ENCODE measurements around the gene PRLH. TPM values are rescaled to one million over a fixed set of nuclear protein-coding genes. Genes with fewer than 3 reads are reported as not detected.

Gene PRLH
- total and polyA plus RNA-seq, 2 donors (not counting 1 experiment from before 2014, with no cell fraction given) = not detected

DNA sequence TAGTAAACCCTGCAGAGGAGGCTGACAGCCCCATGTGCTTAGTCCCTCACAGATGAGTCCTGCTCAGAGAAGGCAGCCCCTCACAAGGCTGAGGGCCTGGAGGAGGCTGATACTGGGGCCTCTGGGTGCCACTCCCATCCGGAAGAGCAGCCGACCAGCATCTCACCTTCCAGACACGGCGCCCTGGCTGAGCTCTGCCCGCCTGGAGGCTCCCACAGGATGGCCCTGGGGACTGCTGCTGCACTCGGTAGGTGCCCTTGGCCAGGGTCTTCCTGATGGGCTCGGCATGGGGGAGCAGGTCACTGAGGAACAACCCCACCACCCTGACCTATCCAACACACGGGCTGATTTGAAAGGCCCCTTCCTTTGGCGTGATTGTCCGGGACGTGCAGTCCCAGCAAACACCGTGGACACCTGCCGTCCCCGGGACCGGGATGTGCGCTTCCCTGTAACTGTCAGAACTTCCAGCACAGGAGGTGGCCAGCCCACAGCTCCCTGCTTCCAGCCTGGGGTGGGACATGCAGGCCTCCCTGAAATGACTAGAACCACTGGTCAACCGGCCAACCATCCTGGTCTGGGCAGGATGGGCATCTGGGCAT is 40.7 kb upstream of the PRLH start:
- Histone ChIP-seq H3K4me1 (ENCODE audit: control insufficient read depth, extremely low read depth, insufficient read depth, low read length) (no peaks in the 10 kb centered on the region), H3K27ac (ENCODE audit: insufficient read depth, low read length) (no peak overlapping the region), H3K9ac (ENCODE audit: insufficient read depth, low read length) (no peak overlapping the region), H3K9me3 (ENCODE audit: control insufficient read depth, insufficient read depth, low read depth, low read length) (no peaks in the 10 kb centered on the region), H4K20me1 (ENCODE audit: control insufficient read depth, extremely low read depth, insufficient read depth, low read length) (no peaks in the 10 kb centered on the region), H3K27me3 (ENCODE audit: control insufficient read depth, insufficient read depth, low read length) (no peaks in the 10 kb centered on the region), H3K4me2 (ENCODE audit: extremely low read depth, insufficient read depth, low read length) (no peak overlapping the region), H3K79me2 (ENCODE audit: control insufficient read depth, insufficient read depth, low read length) (no peaks in the 10 kb centered on the region), H2AFZ (ENCODE audit: low read length) (no peak overlapping the region), H3K36me3 (ENCODE audit: control insufficient read depth, insufficient read depth, low read length) (no peaks in the 10 kb centered on the region), H3K4me3 (replicated peaks in 1 of 4; ENCODE audit: control extremely low read depth in 1 of 4, insufficient read depth in 1 of 4, low read depth in 3 of 4, low read length in 4 of 4) (no peak overlapping the region)
- no peak for TF ChIP-seq EZH2 (IDR thresholded peaks at IDR 0.05; ENCODE audit: low read length, missing control alignments)
- no peak for TF ChIP-seq CTCF (conservative IDR thresholded peaks at IDR 0.05 in 1 of 2, IDR thresholded peaks at IDR 0.05 in 1 of 2; ENCODE audit: low read depth in 1 of 2, low read length in 2 of 2)
- no peak for DNase-seq (ENCODE audit: low read depth in 2 of 2)

DNA sequence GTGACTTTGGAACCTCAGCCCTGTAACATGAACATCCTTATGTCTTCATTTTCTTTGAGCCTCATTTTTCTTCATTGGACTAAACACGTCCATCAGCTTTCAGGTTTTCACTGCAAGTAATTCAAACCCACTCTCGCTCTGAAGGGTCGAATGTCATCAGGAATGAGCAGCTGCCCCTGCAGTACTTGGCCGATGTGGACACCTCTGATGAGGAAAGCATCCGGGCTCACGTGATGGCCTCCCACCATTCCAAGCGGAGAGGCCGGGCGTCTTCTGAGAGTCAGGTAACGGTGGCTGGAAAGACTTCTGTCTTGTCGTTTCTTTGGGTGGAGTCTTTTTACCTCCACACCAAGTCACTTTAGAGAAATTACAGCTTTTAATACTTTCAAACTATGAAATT is 39.1 kb upstream of the PRLH start:
- no peak for TF ChIP-seq EZH2 (IDR thresholded peaks at IDR 0.05; ENCODE audit: low read length, missing control alignments)
- no peak for TF ChIP-seq CTCF (conservative IDR thresholded peaks at IDR 0.05 in 1 of 2, IDR thresholded peaks at IDR 0.05 in 1 of 2; ENCODE audit: low read depth in 1 of 2, low read length in 2 of 2)

GRCh38 chr2:237527766-237528165 is 38.6 kb upstream of the PRLH start:
- H3K9ac ChIP-seq (ENCODE audit: insufficient read depth, low read length) = no peak overlapping the region
- no peaks in the 10 kb centered on the region for H3K79me2 ChIP-seq (ENCODE audit: control insufficient read depth, insufficient read depth, low read length)
- DNase-seq (ENCODE audit: low read depth in 2 of 2) = no peak
- H3K9me3 ChIP-seq (ENCODE audit: control insufficient read depth, insufficient read depth, low read depth, low read length) = no peaks in the 10 kb centered on the region
- H4K20me1 ChIP-seq (ENCODE audit: control insufficient read depth, extremely low read depth, insufficient read depth, low read length) = no peaks in the 10 kb centered on the region
- H3K4me2 ChIP-seq (ENCODE audit: extremely low read depth, insufficient read depth, low read length) = no peak overlapping the region
- no peaks in the 10 kb centered on the region for H3K36me3 ChIP-seq (ENCODE audit: control insufficient read depth, insufficient read depth, low read length)
- no peaks in the 10 kb centered on the region for H3K4me1 ChIP-seq (ENCODE audit: control insufficient read depth, extremely low read depth, insufficient read depth, low read length)
- no peaks in the 10 kb centered on the region for H3K27me3 ChIP-seq (ENCODE audit: control insufficient read depth, insufficient read depth, low read length)
- TF ChIP-seq EZH2 (IDR thresholded peaks at IDR 0.05; ENCODE audit: low read length, missing control alignments) (no peak), CTCF (conservative IDR thresholded peaks at IDR 0.05 in 1 of 2, IDR thresholded peaks at IDR 0.05 in 1 of 2; ENCODE audit: low read depth in 1 of 2, low read length in 2 of 2) (no peak)
- H2AFZ ChIP-seq (ENCODE audit: low read length) = no peak overlapping the region
- H3K4me3 ChIP-seq (replicated peaks in 1 of 4; ENCODE audit: control extremely low read depth in 1 of 4, insufficient read depth in 1 of 4, low read depth in 3 of 4, low read length in 4 of 4) = no peak overlapping the region
- no peak overlapping the region for H3K27ac ChIP-seq (ENCODE audit: insufficient read depth, low read length)

More for the DNA sequence above, 39.1 kb upstream of the PRLH start:
- H3K79me2 ChIP-seq (ENCODE audit: control insufficient read depth, insufficient read depth, low read length) = no peaks in the 10 kb centered on the region
- no peak overlapping the region for H2AFZ ChIP-seq (ENCODE audit: low read length)
- no peaks in the 10 kb centered on the region for H3K36me3 ChIP-seq (ENCODE audit: control insufficient read depth, insufficient read depth, low read length)
- no peak for DNase-seq (ENCODE audit: low read depth in 2 of 2)
- H4K20me1 ChIP-seq (ENCODE audit: control insufficient read depth, extremely low read depth, insufficient read depth, low read length) = no peaks in the 10 kb centered on the region
- no peaks in the 10 kb centered on the region for H3K9me3 ChIP-seq (ENCODE audit: control insufficient read depth, insufficient read depth, low read depth, low read length)
- no peak overlapping the region for H3K9ac ChIP-seq (ENCODE audit: insufficient read depth, low read length)
- H3K4me1 ChIP-seq (ENCODE audit: control insufficient read depth, extremely low read depth, insufficient read depth, low read length) = no peaks in the 10 kb centered on the region
- H3K4me3 ChIP-seq (replicated peaks in 1 of 4; ENCODE audit: control extremely low read depth in 1 of 4, insufficient read depth in 1 of 4, low read depth in 3 of 4, low read length in 4 of 4) = no peak overlapping the region
- H3K4me2 ChIP-seq (ENCODE audit: extremely low read depth, insufficient read depth, low read length) = no peak overlapping the region
- H3K27ac ChIP-seq (ENCODE audit: insufficient read depth, low read length) = no peak overlapping the region
- no peaks in the 10 kb centered on the region for H3K27me3 ChIP-seq (ENCODE audit: control insufficient read depth, insufficient read depth, low read length)

All from fibroblast of lung (primary cell).